Activated naive CD8-positive, alpha-beta T cell treated with anti-CD3 and anti-CD28 coated beads for 36 hours (primary cell): Measurements from ENCODE around the gene NR1H4. TPM values are rescaled to one million over a fixed set of nuclear protein-coding genes. Genes with fewer than 3 reads are reported as not detected.
A peak's percentile ranks its signal among the peaks of the same experiment; 100 is the strongest.

ENCODE experiments used
- DNase-seq: peaks from one replicate; pipeline ENCODE4 v3.0.0; 2021
- H3K27ac Mint-ChIP-seq: one replicate; pipeline ENCODE4 v1.8.0; 2022; ENCODE audit warnings: mild to moderate bottlenecking, moderate library complexity, mixed read lengths
- H3K27me3 Mint-ChIP-seq: one replicate; pipeline ENCODE4 v1.8.0; 2022; ENCODE audit warnings: mild to moderate bottlenecking, mixed read lengths
- H3K36me3 Mint-ChIP-seq: one replicate; pipeline ENCODE4 v1.8.0; 2021; ENCODE audit warnings: mild to moderate bottlenecking, mixed read lengths
- H3K4me1 Mint-ChIP-seq: one replicate; pipeline ENCODE4 v1.8.0; 2021; ENCODE audit warnings: mixed read lengths
- H3K4me3 Mint-ChIP-seq: one replicate; pipeline ENCODE4 v1.8.0; 2022; ENCODE audit warnings: mild to moderate bottlenecking, moderate library complexity, mixed read lengths
- H3K9me3 Mint-ChIP-seq: one replicate; pipeline ENCODE4 v1.8.0; 2022; ENCODE audit warnings: mixed read lengths
- total RNA-seq, 2 experiments: library from RNA; stranded (reverse); gene quantifications; one replicate each; pipeline ENCODE4 v1.2.3, GENCODE V29; 2021

Gene NR1H4
- total RNA-seq, 2 experiments from 2014 or later, result not detected

GRCh38 chr12:100564090-100564489, 90.4 kb downstream of the NR1H4 start:
- Mint-ChIP-seq H3K27ac (no peak overlapping the region), H3K4me1 (peaks cover 6% of the 10 kb centered on the region), H3K4me3 (no peak overlapping the region), H3K27me3 (peaks cover 32% of the 10 kb centered on the region), H3K9me3 (no peaks in the 10 kb centered on the region), H3K36me3 (no peaks in the 10 kb centered on the region)
- DNase-seq, result no peak

GRCh38 chr12:100564905-100565467, 91.3 kb downstream of the NR1H4 start:
- Mint-ChIP-seq H3K27ac (no peak overlapping the region), H3K36me3 (no peaks in the 10 kb centered on the region), H3K27me3 (peaks cover 32% of the 10 kb centered on the region), H3K4me3 (no peak overlapping the region), H3K4me1 (peaks cover 6% of the 10 kb centered on the region), H3K9me3 (no peaks in the 10 kb centered on the region)
- no peak for DNase-seq

GRCh38 chr12:100565987-100566545, 92.4 kb downstream of the NR1H4 start:
- Mint-ChIP-seq H3K4me3 (no peak overlapping the region), H3K4me1 (peaks cover 6% of the 10 kb centered on the region), H3K9me3 (no peaks in the 10 kb centered on the region), H3K27me3 (peaks cover 32% of the 10 kb centered on the region), H3K36me3 (no peaks in the 10 kb centered on the region), H3K27ac (no peak overlapping the region)
- DNase-seq, result no peak

GRCh38 chr12:100566887-100567637, 93.4 kb downstream of the NR1H4 start:
- DNase-seq, result no peak
- peaks cover 38% of the 10 kb centered on the region for H3K27me3 Mint-ChIP-seq
- H3K4me1 Mint-ChIP-seq, result peaks cover 6% of the 10 kb centered on the region
- no peak overlapping the region for H3K4me3 Mint-ChIP-seq
- H3K27ac Mint-ChIP-seq, result no peak overlapping the region
- no peaks in the 10 kb centered on the region for H3K9me3 Mint-ChIP-seq
- no peaks in the 10 kb centered on the region for H3K36me3 Mint-ChIP-seq

GRCh38 chr12:100567945-100568344, 94.3 kb downstream of the NR1H4 start:
- H3K4me3 Mint-ChIP-seq, result no peak overlapping the region
- no peak for DNase-seq
- H3K36me3 Mint-ChIP-seq, result no peaks in the 10 kb centered on the region
- H3K9me3 Mint-ChIP-seq, result no peaks in the 10 kb centered on the region
- H3K27me3 Mint-ChIP-seq, result peaks cover 43% of the 10 kb centered on the region
- H3K4me1 Mint-ChIP-seq, result peaks cover 6% of the 10 kb centered on the region
- no peak overlapping the region for H3K27ac Mint-ChIP-seq

GRCh38 chr12:100572184-100572583, 98.5 kb downstream of the NR1H4 start:
- Mint-ChIP-seq H3K27me3 (peaks cover 56% of the 10 kb centered on the region), H3K27ac (no peak overlapping the region), H3K4me1 (peaks cover 8% of the 10 kb centered on the region), H3K9me3 (no peaks in the 10 kb centered on the region), H3K4me3 (no peak overlapping the region), H3K36me3 (no peaks in the 10 kb centered on the region)
- DNase-seq, result no peak

DNA sequence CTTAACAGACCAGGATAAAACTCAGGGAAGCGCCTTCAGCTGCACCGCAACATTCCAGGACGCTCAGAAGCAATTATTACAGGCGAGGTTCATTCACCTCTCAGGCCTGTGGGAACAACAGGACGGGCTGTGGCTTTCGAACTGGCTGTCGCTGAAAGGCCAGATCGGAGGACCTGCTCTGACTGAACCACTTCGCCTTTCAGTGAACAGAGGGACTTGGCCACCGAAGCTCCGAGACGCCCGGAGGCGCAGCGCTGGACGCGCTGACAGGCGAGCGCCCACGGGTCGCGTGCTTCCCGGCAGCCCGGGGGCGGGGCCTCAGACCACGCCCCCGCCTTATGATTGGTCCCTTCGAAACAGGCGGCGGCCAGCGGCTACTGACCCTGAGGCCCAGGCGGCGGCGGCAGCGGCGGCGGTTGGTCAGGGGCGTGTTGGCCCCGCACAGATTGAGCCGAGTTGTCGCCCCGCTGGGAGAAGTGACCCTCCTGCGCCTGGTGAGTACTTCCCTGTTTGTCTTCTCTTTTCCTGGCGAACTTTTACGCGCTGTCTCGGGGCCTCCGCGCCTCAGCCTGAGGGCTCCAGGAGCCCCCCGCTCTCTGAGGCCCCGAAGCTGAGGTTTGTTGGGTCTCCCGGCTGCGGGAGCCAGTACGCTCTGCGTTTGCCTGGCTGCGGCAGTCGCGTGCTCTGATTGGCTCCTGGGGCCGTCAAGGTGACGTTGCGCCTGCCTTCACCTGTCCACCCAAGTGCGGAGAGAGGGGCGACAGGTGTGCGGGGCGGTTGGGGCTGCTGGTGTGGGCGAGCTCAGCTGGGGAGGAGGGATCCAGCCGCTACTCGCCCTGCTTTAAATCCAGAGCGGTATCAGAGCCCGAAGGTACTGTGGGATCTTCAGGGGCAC, 99.9 kb downstream of the NR1H4 start, which contains the start of gene GAS2L3:
Gene GAS2L3, plus strand, starts transcription at position 393 of the 895 bp plus-strand sequence. CDS start 21,221 bp downstream, outside the sequence.
- H3K4me1 Mint-ChIP-seq, result peaks cover 3% of the 10 kb centered on the region
- DNase-seq, result peak; percentile 68
- H3K27me3 Mint-ChIP-seq, result peaks cover 46% of the 10 kb centered on the region
- no peaks in the 10 kb centered on the region for H3K9me3 Mint-ChIP-seq
- no peak within 1 kb of the TSS for H3K27ac Mint-ChIP-seq
- no peaks in the 10 kb centered on the region for H3K36me3 Mint-ChIP-seq
- peak within 1 kb of the TSS; percentile 87 for H3K4me3 Mint-ChIP-seq

GRCh38 chr12:100574187-100575074, 100.8 kb downstream of the NR1H4 start:
- no peaks in the 10 kb centered on the region for H3K9me3 Mint-ChIP-seq
- H3K36me3 Mint-ChIP-seq, result no peaks in the 10 kb centered on the region
- peak overlapping the region; percentile 87 for H3K4me3 Mint-ChIP-seq
- H3K27me3 Mint-ChIP-seq, result peaks cover 45% of the 10 kb centered on the region
- H3K4me1 Mint-ChIP-seq, result peaks cover 3% of the 10 kb centered on the region
- H3K27ac Mint-ChIP-seq, result no peak overlapping the region
- no peak for DNase-seq

- Mint-ChIP-seq H3K9me3 (no peaks in the 10 kb centered on the region), H3K36me3 (no peaks in the 10 kb centered on the region), H3K4me3 (no peak overlapping the region), H3K4me1 (peaks cover 3% of the 10 kb centered on the region), H3K27me3 (peaks cover 43% of the 10 kb centered on the region), H3K27ac (no peak overlapping the region)
- DNase-seq, result no peak
Measured at GRCh38 chr12:100576331-100577036, 102.8 kb downstream of the NR1H4 start.

GRCh38 chr12:100578923-100579322, 105.3 kb downstream of the NR1H4 start:
- Mint-ChIP-seq H3K27ac (no peak overlapping the region), H3K9me3 (peaks cover 2% of the 10 kb centered on the region), H3K36me3 (no peaks in the 10 kb centered on the region), H3K4me1 (peaks cover 3% of the 10 kb centered on the region), H3K27me3 (peaks cover 27% of the 10 kb centered on the region), H3K4me3 (no peak overlapping the region)
- DNase-seq, result no peak

DNA sequence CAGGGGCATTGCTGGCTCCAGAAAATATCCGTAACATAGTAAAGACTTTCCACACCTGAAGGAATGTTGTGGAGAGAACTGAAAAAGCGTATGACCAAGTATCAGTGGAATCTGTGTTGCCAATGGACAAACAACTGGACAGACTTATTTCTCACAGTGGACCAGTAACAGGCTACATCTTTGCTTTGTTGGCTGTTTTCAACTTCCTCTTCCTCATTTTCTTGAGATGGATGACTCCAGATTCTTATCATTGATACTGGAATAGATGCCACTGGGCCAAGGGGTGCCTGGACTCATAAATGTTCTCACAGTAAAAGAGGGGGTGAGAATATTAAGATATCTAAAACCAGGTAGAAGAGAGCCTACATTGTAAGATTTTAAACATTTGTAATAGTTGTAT, 106.2 kb downstream of the NR1H4 start:
- H3K27ac Mint-ChIP-seq, result no peak overlapping the region
- no peak overlapping the region for H3K4me3 Mint-ChIP-seq
- H3K27me3 Mint-ChIP-seq, result peaks cover 18% of the 10 kb centered on the region

DNA sequence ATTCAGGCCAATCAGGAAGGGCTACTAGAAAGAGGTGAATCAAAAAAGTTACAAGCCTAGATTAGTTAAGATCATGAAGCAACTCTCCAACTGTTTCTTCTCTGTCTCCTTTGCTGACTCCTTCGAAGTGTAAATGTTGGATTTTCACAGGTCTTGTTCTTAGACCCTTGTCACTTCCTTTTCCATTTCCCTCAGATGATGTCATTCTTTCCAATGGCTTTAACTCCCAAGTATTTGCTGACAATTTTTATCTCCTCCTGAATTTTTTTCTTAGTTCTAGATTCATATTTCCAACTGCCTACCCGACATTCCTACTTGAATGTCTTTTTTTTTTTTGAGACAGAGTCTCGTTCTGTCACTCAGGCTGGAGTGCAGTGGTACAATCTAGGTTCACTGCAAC, 110.6 kb downstream of the NR1H4 start:
- Mint-ChIP-seq H3K9me3 (peaks cover 12% of the 10 kb centered on the region), H3K36me3 (peaks cover 2% of the 10 kb centered on the region), H3K4me1 (no peaks in the 10 kb centered on the region), H3K4me3 (no peak overlapping the region), H3K27ac (no peak overlapping the region), H3K27me3 (peaks cover 4% of the 10 kb centered on the region)
- DNase-seq, result no peak

More for the DNA sequence above, 106.2 kb downstream of the NR1H4 start:
- DNase-seq, result no peak
- Mint-ChIP-seq H3K4me1 (no peaks in the 10 kb centered on the region), H3K36me3 (no peaks in the 10 kb centered on the region), H3K9me3 (peaks cover 2% of the 10 kb centered on the region)

DNA sequence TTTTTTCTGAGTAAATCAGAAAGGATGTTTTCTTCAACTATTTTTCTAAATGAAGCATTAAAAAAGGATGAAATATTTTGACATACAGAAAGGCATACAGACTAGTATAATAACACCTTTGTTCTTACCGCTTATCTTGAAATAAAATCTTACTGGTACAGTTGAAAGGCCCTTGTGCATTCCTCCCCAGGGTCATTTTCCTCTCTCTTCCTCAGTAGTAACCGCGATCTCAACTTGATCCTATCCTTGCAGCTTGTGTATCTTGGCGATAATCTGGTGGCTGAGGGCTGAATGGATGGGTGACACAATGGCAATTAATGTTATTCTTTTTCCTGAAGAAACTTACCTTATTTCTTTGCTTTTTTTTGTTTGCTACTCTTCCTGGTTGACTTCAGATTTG, 118.3 kb downstream of the NR1H4 start:
- Mint-ChIP-seq H3K27ac (no peak overlapping the region), H3K4me1 (no peaks in the 10 kb centered on the region), H3K36me3 (no peaks in the 10 kb centered on the region), H3K4me3 (no peak overlapping the region), H3K9me3 (peaks cover 8% of the 10 kb centered on the region), H3K27me3 (peaks cover 3% of the 10 kb centered on the region)
- no peak for DNase-seq

DNA sequence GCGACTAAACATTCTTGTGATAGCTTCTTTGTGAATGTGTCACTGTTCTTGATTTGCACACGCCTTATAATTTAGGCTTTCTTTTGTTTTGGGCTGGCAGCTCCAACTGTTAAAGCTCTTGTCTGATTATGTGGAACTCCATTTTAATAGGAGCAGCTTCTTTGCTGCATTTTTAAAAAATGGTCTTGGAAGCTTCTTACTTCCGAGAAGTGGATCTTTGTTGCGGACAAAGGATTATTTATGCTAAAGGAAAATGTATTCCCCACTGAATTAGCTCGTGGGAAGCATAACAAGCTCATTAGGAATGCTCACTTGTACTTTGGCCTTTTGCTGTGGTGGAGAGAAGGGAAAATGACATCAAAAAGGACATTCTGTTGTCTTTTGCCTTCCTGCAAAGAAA, 119.8 kb downstream of the NR1H4 start:
- peaks cover 6% of the 10 kb centered on the region for H3K27me3 Mint-ChIP-seq

More for the DNA sequence above, 119.8 kb downstream of the NR1H4 start:
- H3K4me3 Mint-ChIP-seq, result no peak overlapping the region
- no peak for DNase-seq
- no peaks in the 10 kb centered on the region for H3K36me3 Mint-ChIP-seq
- H3K27ac Mint-ChIP-seq, result no peak overlapping the region
- peaks cover 4% of the 10 kb centered on the region for H3K9me3 Mint-ChIP-seq
- H3K4me1 Mint-ChIP-seq, result no peaks in the 10 kb centered on the region
